Neuronal stem cell (in vitro differentiated cells): ENCODE measurements around the gene TLCD3A.
"Not testable (repeated sequence)": the region's sequence is repeated elsewhere in the genome, so short reads cannot be mapped to it uniquely, and the experiment has no call there.

ENCODE experiments used
- DNase-seq: peaks from one replicate; pipeline ENCODE4 v3.0.0-alpha.2; 2013; ENCODE audit warnings: low spot score
- H2AFZ ChIP-seq: one replicate; pipeline ENCODE4 v1.6.1; 2013; ENCODE audit warnings: mild to moderate bottlenecking, low read length, inconsistent platforms
- H2AK5ac ChIP-seq: 2 replicates; pipeline ENCODE4 v1.6.1; 2013; ENCODE audit warnings: low read depth, mild to moderate bottlenecking, inconsistent platforms, low read length, moderate library complexity, mixed read lengths
- H2BK120ac ChIP-seq: 2 replicates; pipeline ENCODE4 v1.6.1; 2013; ENCODE audit warnings: low read depth, mild to moderate bottlenecking, inconsistent platforms, low read length, moderate library complexity, mixed read lengths
- H2BK12ac ChIP-seq: one replicate; pipeline ENCODE4 v1.6.1; 2013; ENCODE audit warnings: low read length, inconsistent platforms
- H2BK15ac ChIP-seq: 2 replicates; pipeline ENCODE4 v1.6.1; 2013; ENCODE audit warnings: mild to moderate bottlenecking, low read length, inconsistent platforms, mixed read lengths
- H2BK5ac ChIP-seq: one replicate; pipeline ENCODE4 v1.6.1; 2013; ENCODE audit warnings: inconsistent platforms, mild to moderate bottlenecking, low read length, moderate library complexity
- H3K14ac ChIP-seq: one replicate; pipeline ENCODE4 v1.6.1; 2013; ENCODE audit warnings: low read length, inconsistent platforms
- H3K18ac ChIP-seq: 2 replicates; pipeline ENCODE4 v1.6.1; 2013; ENCODE audit warnings: low read length, inconsistent platforms
- H3K23ac ChIP-seq: 2 replicates; pipeline ENCODE4 v1.6.1; 2013; ENCODE audit warnings: low read depth, mild to moderate bottlenecking, mixed read lengths, low read length, inconsistent platforms; ENCODE audit not compliant: poor library complexity
- H3K27ac ChIP-seq: replicated peaks from 3 replicates; pipeline ENCODE4 v1.5.1; 2013; ENCODE audit warnings: low read length, inconsistent platforms
- H3K27me3 ChIP-seq, 3 experiments: 2 replicates each; pipeline ENCODE4 v1.6.1; 2013; ENCODE audit warnings: low read length in 3 of 3, mild to moderate bottlenecking in 2 of 3, inconsistent platforms in 1 of 3, low read depth in 1 of 3, mixed read lengths in 1 of 3, moderate library complexity in 1 of 3; ENCODE audit not compliant: control insufficient read depth in 3 of 3, insufficient read depth in 3 of 3
- H3K36me3 ChIP-seq, 2 donors: replicated peaks in 1 of 2; 2 replicates each; pipeline ENCODE4 v1.6.1; 2013; ENCODE audit warnings: low read length in 2 of 2; ENCODE audit not compliant: control insufficient read depth in 2 of 2, insufficient read depth in 2 of 2
- H3K4ac ChIP-seq: 2 replicates; pipeline ENCODE4 v1.6.1; 2013; ENCODE audit warnings: inconsistent platforms, mild to moderate bottlenecking, low read length, moderate library complexity
- H3K4me1 ChIP-seq, 2 donors: 1 replicate in 1 of 2; 2 replicates in 1 of 2; pipeline ENCODE4 v1.6.1; 2013; ENCODE audit warnings: low read length in 2 of 2, low read depth in 1 of 2; ENCODE audit not compliant: control insufficient read depth in 2 of 2, insufficient read depth in 1 of 2
- H3K4me2 ChIP-seq: one replicate; pipeline ENCODE4 v1.6.1; 2013; ENCODE audit warnings: mild to moderate bottlenecking, low read length, inconsistent platforms; ENCODE audit not compliant: insufficient read depth, poor library complexity, severe bottlenecking
- H3K4me3 ChIP-seq, 2 donors: 2 replicates each; pipeline ENCODE4 v1.5.1; 2013; ENCODE audit warnings: low read length in 2 of 2, mild to moderate bottlenecking in 2 of 2, inconsistent platforms in 1 of 2, moderate library complexity in 1 of 2
- H3K79me1 ChIP-seq: one replicate; pipeline ENCODE4 v1.6.1; 2013; ENCODE audit warnings: low read depth, mild to moderate bottlenecking, inconsistent platforms, low read length, moderate library complexity
- H3K9ac ChIP-seq: one replicate; pipeline ENCODE4 v1.6.1; 2013; ENCODE audit warnings: mild to moderate bottlenecking, low read depth, low read length, inconsistent platforms; ENCODE audit not compliant: poor library complexity
- H3K9me3 ChIP-seq, 2 donors: replicated peaks in 1 of 2; 2 replicates each; pipeline versions ENCODE3 to v1.6.1; 2013; ENCODE audit warnings: low read length in 2 of 2, mild to moderate bottlenecking in 2 of 2, inconsistent platforms in 1 of 2, low read depth in 1 of 2, mixed read lengths in 1 of 2, moderate library complexity in 1 of 2; ENCODE audit not compliant: control insufficient read depth in 2 of 2, insufficient read depth in 1 of 2
- H4K8ac ChIP-seq: one replicate; pipeline ENCODE4 v1.6.1; 2013; ENCODE audit warnings: low read depth, mild to moderate bottlenecking, inconsistent platforms, low read length, moderate library complexity
- H4K91ac ChIP-seq: one replicate; pipeline ENCODE4 v1.6.1; 2013; ENCODE audit warnings: low read length, low read depth, mild to moderate bottlenecking, inconsistent platforms; ENCODE audit not compliant: poor library complexity
- WGBS, 2 donors: extraction: QIAGEN DNeasy Blood & Tissue Kit; methylation state at CpG; one replicate each; pipeline ENCODE4 v1.1.7; 2013; ENCODE audit warnings: missing lambda C conversion rate in 2 of 2, mixed read lengths in 1 of 2; ENCODE audit not compliant: insufficient read length in 2 of 2, insufficient replicate concordance in 1 of 2; ENCODE audit errors: extremely low coverage in 2 of 2; 5-methylcytosine and 5-hydroxymethylcytosine counted together

The TLCD3A gene

DNA sequence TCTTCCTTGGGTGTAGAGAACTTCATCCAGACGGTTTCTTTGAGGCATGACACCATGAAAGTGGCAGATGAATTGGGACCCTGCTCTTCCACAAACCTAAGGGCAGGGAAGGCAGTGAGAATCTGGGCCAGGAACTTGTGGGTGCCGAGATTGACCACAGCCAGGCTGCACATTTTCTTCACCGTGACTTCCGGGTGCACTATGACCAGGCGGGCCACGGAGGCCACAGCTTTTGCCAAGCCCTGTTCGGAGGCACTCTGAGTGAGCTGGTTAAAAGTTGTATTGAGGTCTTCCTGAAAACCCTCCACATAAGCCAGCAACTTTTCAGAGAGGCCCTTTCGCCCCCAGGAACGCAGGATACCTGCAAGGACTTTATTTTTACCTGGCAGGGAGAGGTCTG, 13.8 kb downstream of the TLCD3A start:
- no peak overlapping the region for H3K23ac ChIP-seq
- H2BK12ac ChIP-seq = no peak overlapping the region
- no CpG with 5 or more reads among the region's 9 CpGs for WGBS, 2 donors
- no peak overlapping the region for H2BK15ac ChIP-seq
- no peak overlapping the region for H3K9ac ChIP-seq
- no peak overlapping the region for H3K18ac ChIP-seq
- H2BK120ac ChIP-seq = no peak overlapping the region
- H2BK5ac ChIP-seq = no peak overlapping the region
- H3K27me3 ChIP-seq = no peaks in the 10 kb centered on the region
- no peak overlapping the region for H3K27ac ChIP-seq
- H3K4me3 ChIP-seq = no peak overlapping the region
- no peak overlapping the region for H4K91ac ChIP-seq
- no peak overlapping the region for H3K4me2 ChIP-seq
- H3K36me3 ChIP-seq = peaks cover 68 to 85% of the 10 kb centered on the region in 2 donors
- no peak overlapping the region for H4K8ac ChIP-seq
- peaks cover 0 to 6% of the 10 kb centered on the region in 2 donors for H3K4me1 ChIP-seq
- no peak overlapping the region for H3K4ac ChIP-seq
- peaks cover 20% of the 10 kb centered on the region for H3K79me1 ChIP-seq
- DNase-seq = no peak
- H3K9me3 ChIP-seq = peaks cover 19 to 26% of the 10 kb centered on the region in 2 donors
- H2AFZ ChIP-seq = no peak overlapping the region
- H3K14ac ChIP-seq = no peak overlapping the region
- no peak overlapping the region for H2AK5ac ChIP-seq

DNA sequence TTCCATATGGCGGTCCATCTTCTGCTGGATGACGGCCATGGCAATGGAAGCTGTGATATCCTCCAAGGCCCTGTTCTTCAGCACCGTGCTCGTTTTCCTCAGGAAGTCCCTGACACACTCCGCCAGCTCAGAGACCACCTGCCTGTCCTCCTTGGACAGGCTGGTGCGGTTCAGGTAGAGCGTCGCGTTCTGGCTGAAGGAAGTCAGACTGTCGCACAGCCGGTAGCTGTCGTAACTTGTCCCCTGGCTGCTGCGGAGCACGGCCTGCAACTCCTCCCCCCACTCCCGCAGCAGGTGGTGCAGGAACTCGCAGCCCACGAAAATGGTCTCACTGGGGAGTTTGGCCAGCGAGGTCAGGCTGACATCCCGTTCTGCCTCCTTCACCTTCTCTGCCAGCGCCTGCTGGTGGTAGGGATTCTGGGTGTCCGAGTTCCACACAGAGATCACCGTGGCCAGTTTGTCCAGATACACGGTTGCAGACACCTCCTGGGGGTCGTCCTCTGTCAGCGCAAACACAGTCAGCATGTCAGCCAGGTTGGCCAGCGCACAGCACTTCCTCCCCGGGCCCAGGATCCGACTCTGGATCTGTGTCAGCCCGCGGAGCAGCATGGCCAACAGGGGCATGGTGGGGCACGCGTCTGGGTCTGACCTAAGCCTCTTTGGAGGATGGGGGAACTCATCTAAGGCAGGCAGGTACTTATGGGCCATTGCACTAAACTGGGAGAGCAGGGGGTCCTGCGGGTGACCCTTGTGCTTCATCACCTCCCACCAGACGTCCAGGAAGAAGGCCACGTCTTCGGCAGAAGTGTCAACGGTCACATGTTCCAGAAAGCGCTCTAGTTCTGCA, 14.6 kb downstream of the TLCD3A start:
- Histone ChIP-seq H3K27ac (no peak overlapping the region), H4K91ac (no peak overlapping the region), H3K79me1 (peaks cover 24% of the 10 kb centered on the region), H3K23ac (peak overlapping the region; percentile 26), H3K9me3 (peaks cover 19 to 26% of the 10 kb centered on the region in 2 donors), H3K4ac (no peak overlapping the region), H2BK5ac (no peak overlapping the region), H2BK15ac (no peak overlapping the region), H3K4me3 (no peak overlapping the region), H3K4me1 (peaks cover 0 to 5% of the 10 kb centered on the region in 2 donors), H3K4me2 (no peak overlapping the region), H2BK12ac (no peak overlapping the region), H3K36me3 (peaks cover 61 to 76% of the 10 kb centered on the region in 2 donors), H3K14ac (no peak overlapping the region), H4K8ac (no peak overlapping the region), H3K18ac (no peak overlapping the region), H2BK120ac (no peak overlapping the region), H2AK5ac (no peak overlapping the region), H3K27me3 (no peaks in the 10 kb centered on the region), H3K9ac (no peak overlapping the region), H2AFZ (no peak overlapping the region)
- WGBS, 2 donors = no CpG with 5 or more reads among the region's 38 CpGs
- no peak for DNase-seq

DNA sequence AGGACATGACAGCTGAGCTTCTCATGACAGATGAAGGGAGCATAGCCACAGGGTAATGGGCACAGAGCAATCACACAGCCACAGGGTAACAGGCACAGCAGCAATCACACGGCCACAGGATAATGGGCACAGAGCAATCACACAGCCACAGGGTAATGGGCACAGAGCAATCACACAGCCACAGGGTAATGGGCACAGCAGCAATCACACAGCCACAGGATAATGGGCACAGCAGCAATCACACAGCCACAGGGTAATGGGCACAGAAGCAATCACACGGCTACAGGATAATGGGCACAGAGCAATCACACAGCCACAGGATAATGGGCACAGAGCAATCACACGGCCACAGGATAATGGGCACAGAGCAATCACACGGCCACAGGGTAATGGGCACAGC, 16.2 kb downstream of the TLCD3A start:
- H3K4me3 ChIP-seq, H2BK5ac ChIP-seq, H3K27me3 ChIP-seq, H3K14ac ChIP-seq, H3K4me2 ChIP-seq, H2BK15ac ChIP-seq, H3K27ac ChIP-seq, H2BK120ac ChIP-seq, H3K4ac ChIP-seq, DNase-seq, H4K8ac ChIP-seq, H4K91ac ChIP-seq, H3K9ac ChIP-seq, H3K4me1 ChIP-seq, H3K18ac ChIP-seq, H3K23ac ChIP-seq, H2AFZ ChIP-seq, H2BK12ac ChIP-seq, H2AK5ac ChIP-seq: not testable (repeated sequence)
- Histone ChIP-seq H3K36me3 (peaks cover 51 to 60% of the 10 kb centered on the region in 2 donors), H3K9me3 (peaks cover 19 to 24% of the 10 kb centered on the region in 2 donors), H3K79me1 (peaks cover 24% of the 10 kb centered on the region)
- WGBS, 2 donors = no CpG with 5 or more reads among the region's 4 CpGs

DNA sequence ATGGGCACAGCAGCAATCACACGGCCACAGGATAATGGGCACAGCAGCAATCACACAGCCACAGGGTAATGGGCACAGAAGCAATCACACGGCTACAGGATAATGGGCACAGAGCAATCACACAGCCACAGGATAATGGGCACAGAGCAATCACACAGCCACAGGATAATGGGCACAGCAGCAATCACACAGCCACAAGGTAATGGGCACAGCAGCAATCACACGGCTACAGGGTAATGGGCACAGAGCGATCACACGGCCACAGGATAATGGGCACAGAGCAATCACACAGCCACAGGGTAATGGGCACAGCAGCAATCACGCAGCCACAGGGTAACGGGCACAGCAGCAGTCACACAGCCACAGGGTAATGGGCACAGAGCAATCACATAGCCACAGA, 17.0 kb downstream of the TLCD3A start:
- H3K4me3 ChIP-seq, H3K18ac ChIP-seq, H2BK15ac ChIP-seq, H2AK5ac ChIP-seq, H4K8ac ChIP-seq, H3K27ac ChIP-seq, H2BK12ac ChIP-seq, H3K4me1 ChIP-seq, H3K23ac ChIP-seq, H3K4me2 ChIP-seq, H2AFZ ChIP-seq, H2BK5ac ChIP-seq, H3K4ac ChIP-seq, H3K14ac ChIP-seq, H3K9ac ChIP-seq, H4K91ac ChIP-seq, H3K27me3 ChIP-seq, DNase-seq, H2BK120ac ChIP-seq: not testable (repeated sequence)
- Histone ChIP-seq H3K36me3 (peaks cover 43 to 53% of the 10 kb centered on the region in 2 donors), H3K79me1 (peaks cover 22% of the 10 kb centered on the region), H3K9me3 (peaks cover 19 to 24% of the 10 kb centered on the region in 2 donors)
- no CpG with 5 or more reads among the region's 7 CpGs for WGBS, 2 donors
